ENCODE measurements around the gene PIAS2. TPM values are rescaled to one million over a fixed set of nuclear protein-coding genes. Genes with fewer than 3 reads are reported as not detected.

PIAS2 gene
- total and polyA plus RNA-seq, 2 of the 13 experiments (the other 11 are each of a cell fraction or from before 2014, with no cell fraction given) = 12.2 to 12.7 TPM

DNA sequence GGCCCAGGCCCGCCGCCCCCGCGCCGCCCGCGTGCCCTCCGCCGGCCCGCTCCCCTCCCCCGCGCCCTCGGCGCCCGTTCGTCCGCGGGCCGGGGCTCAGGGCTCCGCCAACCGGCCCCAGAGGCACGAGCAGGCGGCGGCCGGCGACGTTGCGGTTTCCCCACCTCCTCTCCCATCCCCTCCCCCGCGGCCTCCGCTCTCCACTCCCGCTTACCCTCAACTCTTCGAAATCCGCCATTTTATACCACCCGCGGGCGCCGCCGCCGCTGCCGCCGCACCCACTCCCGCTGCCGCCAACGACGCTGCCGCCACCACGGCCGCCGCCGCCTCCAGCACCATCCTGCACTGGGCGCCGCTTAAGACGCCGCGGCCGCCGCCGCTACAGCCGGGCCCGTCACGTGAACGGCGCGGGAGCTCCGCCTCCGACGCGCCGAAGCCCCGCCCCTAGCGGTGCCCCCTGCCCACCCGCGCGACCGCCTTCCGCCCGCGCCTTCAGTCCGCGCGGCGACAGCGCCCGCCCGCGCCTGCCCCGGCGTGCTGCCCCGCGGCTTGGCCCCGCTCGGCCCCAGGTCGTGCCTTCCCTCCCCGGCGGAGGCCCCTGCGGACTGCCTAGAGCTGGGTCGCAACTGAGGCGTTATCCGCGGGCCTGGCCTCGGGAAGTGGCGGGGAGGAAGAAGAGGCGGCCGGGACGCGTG, at the start of gene PIAS2, which contains the start of gene KATNAL2 (continued):
- TF ChIP-seq MYNN (CRISPR knock-in tag; IDR thresholded peaks at IDR 0.05; ENCODE audit: low read depth) = no peak
- peak; percentile 78 for TF ChIP-seq ASH2L (IDR thresholded peaks at IDR 0.05; ENCODE audit: insufficient read length, low read depth, low read length)
- no peak; the same call in 1 of the 2 replicates for TF ChIP-seq KLF15 (CRISPR knock-in tag; IDR thresholded peaks at IDR 0.05; ENCODE audit: borderline replicate concordance)
- TF ChIP-seq, protein P1, sequence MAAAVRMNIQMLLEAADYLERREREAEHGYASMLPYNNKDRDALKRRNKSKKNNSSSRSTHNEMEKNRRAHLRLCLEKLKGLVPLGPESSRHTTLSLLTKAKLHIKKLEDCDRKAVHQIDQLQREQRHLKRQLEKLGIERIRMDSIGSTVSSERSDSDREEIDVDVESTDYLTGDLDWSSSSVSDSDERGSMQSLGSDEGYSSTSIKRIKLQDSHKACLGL (CRISPR knock-in tag; IDR thresholded peaks at IDR 0.05) = peak; percentile 30; the same call in 1 of the 2 replicates
- TF ChIP-seq IRF2 (CRISPR knock-in tag; IDR thresholded peaks at IDR 0.05) = no peak
- TF ChIP-seq KDM3A (CRISPR knock-in tag; IDR thresholded peaks at IDR 0.05; ENCODE audit: low read depth) = no peak
- peak; percentile 93 for TF ChIP-seq ARNT2 (CRISPR knock-in tag; IDR thresholded peaks at IDR 0.05; ENCODE audit: low read depth)
- no peak for TF ChIP-seq ZFP37 (CRISPR knock-in tag; IDR thresholded peaks at IDR 0.05; ENCODE audit: borderline replicate concordance)
- TF ChIP-seq ATF7 (IDR thresholded peaks at IDR 0.05) = no peak
- TF ChIP-seq ATF7 (CRISPR knock-in tag; IDR thresholded peaks at IDR 0.05) = no peak
- TF ChIP-seq MEIS2 (CRISPR knock-in tag; IDR thresholded peaks at IDR 0.05) = 0 out of 2 replicates have a peak, but pooled peaks have one; percentile 30
- TF ChIP-seq, protein P2, sequence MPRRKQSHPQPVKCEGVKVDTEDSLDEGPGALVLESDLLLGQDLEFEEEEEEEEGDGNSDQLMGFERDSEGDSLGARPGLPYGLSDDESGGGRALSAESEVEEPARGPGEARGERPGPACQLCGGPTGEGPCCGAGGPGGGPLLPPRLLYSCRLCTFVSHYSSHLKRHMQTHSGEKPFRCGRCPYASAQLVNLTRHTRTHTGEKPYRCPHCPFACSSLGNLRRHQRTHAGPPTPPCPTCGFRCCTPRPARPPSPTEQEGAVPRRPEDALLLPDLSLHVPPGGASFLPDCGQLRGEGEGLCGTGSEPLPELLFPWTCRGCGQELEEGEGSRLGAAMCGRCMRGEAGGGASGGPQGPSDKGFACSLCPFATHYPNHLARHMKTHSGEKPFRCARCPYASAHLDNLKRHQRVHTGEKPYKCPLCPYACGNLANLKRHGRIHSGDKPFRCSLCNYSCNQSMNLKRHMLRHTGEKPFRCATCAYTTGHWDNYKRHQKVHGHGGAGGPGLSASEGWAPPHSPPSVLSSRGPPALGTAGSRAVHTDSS (CRISPR knock-in tag; conservative IDR thresholded peaks at IDR 0.05) = no peak
- TF ChIP-seq ZNF660 (CRISPR knock-in tag; IDR thresholded peaks at IDR 0.05; ENCODE audit: borderline replicate concordance, low read depth) = no peak
- TF ChIP-seq UBTF (CRISPR knock-in tag; IDR thresholded peaks at IDR 0.05) = peak; percentile 77; the same call in 1 of the 2 replicates
- no peak for TF ChIP-seq EHMT2 (IDR thresholded peaks at IDR 0.05; ENCODE audit: borderline replicate concordance, low read depth, low read length)
- TF ChIP-seq, protein P3, sequence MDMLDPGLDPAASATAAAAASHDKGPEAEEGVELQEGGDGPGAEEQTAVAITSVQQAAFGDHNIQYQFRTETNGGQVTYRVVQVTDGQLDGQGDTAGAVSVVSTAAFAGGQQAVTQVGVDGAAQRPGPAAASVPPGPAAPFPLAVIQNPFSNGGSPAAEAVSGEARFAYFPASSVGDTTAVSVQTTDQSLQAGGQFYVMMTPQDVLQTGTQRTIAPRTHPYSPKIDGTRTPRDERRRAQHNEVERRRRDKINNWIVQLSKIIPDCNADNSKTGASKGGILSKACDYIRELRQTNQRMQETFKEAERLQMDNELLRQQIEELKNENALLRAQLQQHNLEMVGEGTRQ (IDR thresholded peaks at IDR 0.05; ENCODE audit: low read depth, low read length) = peak; percentile 45
- TF ChIP-seq, protein P3 (CRISPR knock-in tag; IDR thresholded peaks at IDR 0.05; ENCODE audit: borderline replicate concordance) = no peak; the same call in 1 of the 2 replicates
- TF ChIP-seq EED (CRISPR knock-in tag; IDR thresholded peaks at IDR 0.05) = no peak
- TF ChIP-seq ZNF749 (CRISPR knock-in tag; IDR thresholded peaks at IDR 0.05; ENCODE audit: borderline replicate concordance) = no peak
- TF ChIP-seq ZNF574 (CRISPR knock-in tag; IDR thresholded peaks at IDR 0.05) = peak; percentile 56
